Breast epithelium (tissue), 4 donors: ENCODE measurements around the gene SETD4. TPM values are rescaled to one million over a fixed set of nuclear protein-coding genes. Genes with fewer than 3 reads are reported as not detected.

ENCODE experiments used
- DNase-seq, 2 donors: peaks; one replicate each; pipeline ENCODE4 v3.0.0-alpha.2; 2019; ENCODE audit warnings: low spot score in 2 of 2
- H3K27ac ChIP-seq, 2 donors: fragments of 200-600 bp; sonication (generic) in 1 of 2; one replicate each; pipeline ENCODE4 v1.5.1; 2016 to 2019; ENCODE audit warnings: mild to moderate bottlenecking in 1 of 2
- H3K27me3 ChIP-seq, 2 donors: fragments of 200-600 bp; sonication (generic) in 1 of 2; one replicate each; pipeline versions ENCODE4 v1.5.1 to v1.6.0; 2017 to 2019; ENCODE audit warnings: control low read depth in 1 of 2, mild to moderate bottlenecking in 1 of 2
- H3K36me3 ChIP-seq: fragments of 200-600 bp; one replicate; pipeline ENCODE4 v1.5.1; 2019
- H3K4me1 ChIP-seq, 2 donors: fragments of 200-600 bp; sonication (generic); one replicate each; pipeline ENCODE4 v1.5.1; 2016 to 2019; ENCODE audit warnings: control low read depth in 1 of 2
- H3K4me3 ChIP-seq, 3 donors: fragments of 200-600 bp; sonication (generic); 1 replicate in 2 of 3; 2 replicates in 1 of 3; pipeline ENCODE4 v1.5.1; 2016 to 2019; ENCODE audit warnings: mild to moderate bottlenecking in 3 of 3, moderate library complexity in 2 of 3
- H3K9me3 ChIP-seq, 2 donors: fragments of 200-600 bp; sonication (generic) in 1 of 2; one replicate each; pipeline ENCODE4 v1.5.1; 2016 to 2019; ENCODE audit warnings: control low read depth in 1 of 2
- POLR2A ChIP-seq: fragments of 450-650 bp; IDR thresholded peaks from one replicate; pipeline ENCODE4 v1.6.1; 2016; ENCODE audit warnings: antibody characterized with exemption, mild to moderate bottlenecking, moderate library complexity
- POLR2AphosphoS5 ChIP-seq, 3 donors: sonication (generic); formaldehyde crosslinking; IDR thresholded peaks; one replicate each; pipeline ENCODE4 v1.6.1; 2017; ENCODE audit warnings: antibody characterized with exemption in 3 of 3
- intact Hi-C: fragments of 100-400 bp; cut with DNase I; formaldehyde crosslinking; loops from one replicate; pipeline ENCODE4 v1.15.1; 2023; ENCODE audit warnings: low total_unique reads
- total RNA-seq, 3 donors: library from RNA; depleted of rRNA; stranded (reverse); fragments of >200 nt; gene quantifications; one replicate each; pipeline ENCODE4 v1.1.0, GENCODE V29; 2016
- TF ChIP-seq, protein P1 (sequence below), 3 donors: fragments of 450-650 bp; IDR thresholded peaks; one replicate each; pipeline ENCODE4 v1.5.1; 2016 to 2017; ENCODE audit warnings: antibody characterized with exemption in 3 of 3, mild to moderate bottlenecking in 3 of 3, moderate library complexity in 3 of 3

The SETD4 gene
- total RNA-seq, 3 donors from 2014 or later: 14.2 to 34.1 (median 25.6) TPM

DNA sequence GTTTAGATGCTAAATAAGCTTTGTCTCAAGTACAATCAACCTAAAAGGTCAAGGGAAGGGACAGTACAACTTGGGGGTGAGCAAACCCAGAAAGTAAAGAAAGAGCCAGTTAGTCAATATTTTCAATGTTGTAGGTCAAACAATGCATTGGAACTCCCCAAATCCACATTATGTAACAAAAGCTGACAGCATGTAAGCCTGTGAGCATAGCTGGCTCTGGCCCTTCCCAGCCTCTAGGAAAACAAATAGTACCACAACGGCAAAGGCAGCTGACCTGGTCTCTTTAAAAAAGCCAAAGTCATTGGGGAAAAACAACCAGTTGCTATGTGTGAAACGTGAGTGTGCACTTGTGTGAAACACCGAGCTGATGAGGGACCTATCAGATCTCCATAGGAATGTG lies 12.9 kb upstream of the SETD4 start:
- TF ChIP-seq, protein P1, sequence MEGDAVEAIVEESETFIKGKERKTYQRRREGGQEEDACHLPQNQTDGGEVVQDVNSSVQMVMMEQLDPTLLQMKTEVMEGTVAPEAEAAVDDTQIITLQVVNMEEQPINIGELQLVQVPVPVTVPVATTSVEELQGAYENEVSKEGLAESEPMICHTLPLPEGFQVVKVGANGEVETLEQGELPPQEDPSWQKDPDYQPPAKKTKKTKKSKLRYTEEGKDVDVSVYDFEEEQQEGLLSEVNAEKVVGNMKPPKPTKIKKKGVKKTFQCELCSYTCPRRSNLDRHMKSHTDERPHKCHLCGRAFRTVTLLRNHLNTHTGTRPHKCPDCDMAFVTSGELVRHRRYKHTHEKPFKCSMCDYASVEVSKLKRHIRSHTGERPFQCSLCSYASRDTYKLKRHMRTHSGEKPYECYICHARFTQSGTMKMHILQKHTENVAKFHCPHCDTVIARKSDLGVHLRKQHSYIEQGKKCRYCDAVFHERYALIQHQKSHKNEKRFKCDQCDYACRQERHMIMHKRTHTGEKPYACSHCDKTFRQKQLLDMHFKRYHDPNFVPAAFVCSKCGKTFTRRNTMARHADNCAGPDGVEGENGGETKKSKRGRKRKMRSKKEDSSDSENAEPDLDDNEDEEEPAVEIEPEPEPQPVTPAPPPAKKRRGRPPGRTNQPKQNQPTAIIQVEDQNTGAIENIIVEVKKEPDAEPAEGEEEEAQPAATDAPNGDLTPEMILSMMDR (IDR thresholded peaks at IDR 0.05): no peak
- no peak for TF ChIP-seq POLR2A
- TF ChIP-seq POLR2AphosphoS5 (IDR thresholded peaks at IDR 0.05): no peak
- H3K4me3 ChIP-seq: peak overlapping the region in 1 of 3 donors; percentile 21
- H3K9me3 ChIP-seq: no peaks in the 10 kb centered on the region
- H3K4me1 ChIP-seq: peaks cover 0 to 19% of the 10 kb centered on the region in 2 donors
- H3K36me3 ChIP-seq: no peaks in the 10 kb centered on the region
- H3K27me3 ChIP-seq: no peaks in the 10 kb centered on the region
- intact Hi-C loops: no loop called here
- no peak for DNase-seq
- H3K27ac ChIP-seq: peak overlapping the region; percentile 3 to 53

DNA sequence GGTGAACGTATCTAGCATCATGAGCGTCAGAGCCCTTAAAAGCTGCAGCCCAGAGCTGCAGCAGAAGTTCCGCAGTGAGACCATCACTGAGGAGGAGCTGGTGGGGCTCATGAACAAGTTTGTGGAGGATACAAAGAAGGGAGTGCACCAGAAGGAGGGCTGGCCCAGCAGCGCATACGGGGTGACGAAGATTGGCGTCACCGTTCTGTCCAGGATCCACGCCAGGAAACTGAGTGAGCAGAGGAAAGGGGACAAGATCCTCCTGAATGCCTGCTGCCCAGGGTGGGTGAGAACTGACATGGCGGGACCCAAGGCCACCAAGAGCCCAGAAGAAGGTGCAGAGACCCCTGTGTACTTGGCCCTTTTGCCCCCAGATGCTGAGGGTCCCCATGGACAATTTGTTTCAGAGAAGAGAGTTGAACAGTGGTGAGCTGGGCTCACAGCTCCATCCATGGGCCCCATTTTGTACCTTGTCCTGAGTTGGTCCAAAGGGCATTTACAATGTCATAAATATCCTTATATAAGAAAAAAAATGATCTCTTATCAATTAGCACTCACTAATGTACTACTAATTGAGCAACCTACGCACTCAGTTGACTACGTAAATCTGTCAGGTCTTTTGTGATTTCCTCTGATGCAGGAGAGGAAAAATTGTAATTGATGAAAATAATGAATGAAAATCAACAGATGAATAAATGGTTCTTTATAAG lies 12.3 kb upstream of the SETD4 start:
- peak overlapping the region in 1 of 2 donors; percentile 53 for H3K27ac ChIP-seq
- DNase-seq: no peak
- H3K4me3 ChIP-seq: no peak overlapping the region
- TF ChIP-seq POLR2AphosphoS5 (IDR thresholded peaks at IDR 0.05) (no peak), POLR2A (no peak)
- TF ChIP-seq, protein P1 (IDR thresholded peaks at IDR 0.05): no peak
- H3K4me1 ChIP-seq: peaks cover 0 to 19% of the 10 kb centered on the region in 2 donors
- intact Hi-C loops: no loop called here
- no peaks in the 10 kb centered on the region for H3K9me3 ChIP-seq
- H3K27me3 ChIP-seq: no peaks in the 10 kb centered on the region
- H3K36me3 ChIP-seq: no peaks in the 10 kb centered on the region

DNA sequence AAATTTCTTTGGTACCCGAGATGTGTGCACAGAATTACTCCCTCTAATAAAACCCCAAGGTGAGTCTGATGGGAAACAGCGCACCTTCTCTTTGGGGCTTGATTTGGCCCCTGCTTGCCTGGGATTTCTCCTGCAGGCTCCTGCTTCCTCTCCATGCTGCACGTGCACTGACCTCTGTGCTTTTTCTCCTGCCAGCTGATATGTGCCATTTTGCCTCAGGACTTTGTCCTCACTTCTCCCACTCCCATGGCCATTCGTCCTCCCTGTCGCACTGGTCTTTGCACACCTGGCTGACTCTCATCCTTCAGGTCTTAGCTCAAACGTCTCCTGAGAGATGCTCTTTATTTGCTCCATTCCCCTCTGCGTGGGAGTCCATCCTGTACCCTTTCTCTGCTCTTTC lies 10.7 kb upstream of the SETD4 start:
- H3K27ac ChIP-seq: no peak overlapping the region
- no peaks in the 10 kb centered on the region for H3K36me3 ChIP-seq
- no peak for DNase-seq
- no peaks in the 10 kb centered on the region for H3K27me3 ChIP-seq
- peaks cover 0 to 19% of the 10 kb centered on the region in 2 donors for H3K4me1 ChIP-seq
- peak overlapping the region in 2 of 3 donors; percentile 26 to 67 for H3K4me3 ChIP-seq
- TF ChIP-seq, protein P1 (IDR thresholded peaks at IDR 0.05): no peak
- TF ChIP-seq POLR2AphosphoS5 (IDR thresholded peaks at IDR 0.05): no peak
- TF ChIP-seq POLR2A: no peak
- no peaks in the 10 kb centered on the region for H3K9me3 ChIP-seq
- intact Hi-C loops: no loop called here

DNA sequence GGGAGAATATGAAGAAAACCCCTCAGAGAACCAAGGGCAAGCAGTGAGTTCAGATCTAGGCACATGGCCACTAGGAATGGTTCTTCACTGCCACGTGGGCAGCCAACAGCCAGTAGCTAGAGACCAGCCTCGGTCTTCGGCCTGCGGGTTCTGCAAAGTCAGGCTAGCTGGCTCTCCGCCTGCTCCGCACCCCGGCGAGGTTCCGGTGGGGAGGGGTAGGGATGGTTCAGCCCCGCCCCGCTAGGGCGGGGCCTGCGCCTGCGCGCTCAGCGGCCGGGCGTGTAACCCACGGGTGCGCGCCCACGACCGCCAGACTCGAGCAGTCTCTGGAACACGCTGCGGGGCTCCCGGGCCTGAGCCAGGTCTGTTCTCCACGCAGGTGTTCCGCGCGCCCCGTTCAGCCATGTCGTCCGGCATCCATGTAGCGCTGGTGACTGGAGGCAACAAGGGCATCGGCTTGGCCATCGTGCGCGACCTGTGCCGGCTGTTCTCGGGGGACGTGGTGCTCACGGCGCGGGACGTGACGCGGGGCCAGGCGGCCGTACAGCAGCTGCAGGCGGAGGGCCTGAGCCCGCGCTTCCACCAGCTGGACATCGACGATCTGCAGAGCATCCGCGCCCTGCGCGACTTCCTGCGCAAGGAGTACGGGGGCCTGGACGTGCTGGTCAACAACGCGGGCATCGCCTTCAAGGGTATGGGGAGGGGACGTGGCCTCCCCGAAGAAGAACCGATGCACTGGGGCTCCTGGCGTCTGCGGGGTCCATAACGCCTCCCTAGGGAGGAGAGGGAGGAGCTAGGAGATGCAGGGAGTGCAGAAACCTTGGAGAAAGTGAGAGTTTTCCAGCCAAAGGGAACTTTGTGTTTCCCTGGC lies 9.6 kb upstream of the SETD4 start, which contains the start of gene CBR1:
CBR1 (plus strand) TSS at position 312 of the 871 bp plus-strand sequence; CDS start at position 404, 92 bp downstream.
- H3K27me3 ChIP-seq: no peaks in the 10 kb centered on the region
- TF ChIP-seq, protein P1 (IDR thresholded peaks at IDR 0.05): no peak
- TF ChIP-seq POLR2AphosphoS5 (IDR thresholded peaks at IDR 0.05): peak in 2 of 3 donors; percentile 36 to 67
- peak; percentile 83 to 85 for DNase-seq
- no peaks in the 10 kb centered on the region for H3K9me3 ChIP-seq
- intact Hi-C loops: no loop called here
- peak within 1 kb of the TSS; percentile 63 to 84 (median 67) for H3K4me3 ChIP-seq
- H3K4me1 ChIP-seq: peaks cover 0 to 19% of the 10 kb centered on the region in 2 donors
- H3K36me3 ChIP-seq: no peaks in the 10 kb centered on the region
- peak within 1 kb of the TSS; percentile 63 to 80 for H3K27ac ChIP-seq
